Measurements from ENCODE around the gene LRRC19. TPM values are rescaled to one million over a fixed set of nuclear protein-coding genes. Genes with fewer than 3 reads are reported as not detected.

The LRRC19 gene
- total RNA-seq, 1 donor from 2014 or later = 0.55 TPM

DNA sequence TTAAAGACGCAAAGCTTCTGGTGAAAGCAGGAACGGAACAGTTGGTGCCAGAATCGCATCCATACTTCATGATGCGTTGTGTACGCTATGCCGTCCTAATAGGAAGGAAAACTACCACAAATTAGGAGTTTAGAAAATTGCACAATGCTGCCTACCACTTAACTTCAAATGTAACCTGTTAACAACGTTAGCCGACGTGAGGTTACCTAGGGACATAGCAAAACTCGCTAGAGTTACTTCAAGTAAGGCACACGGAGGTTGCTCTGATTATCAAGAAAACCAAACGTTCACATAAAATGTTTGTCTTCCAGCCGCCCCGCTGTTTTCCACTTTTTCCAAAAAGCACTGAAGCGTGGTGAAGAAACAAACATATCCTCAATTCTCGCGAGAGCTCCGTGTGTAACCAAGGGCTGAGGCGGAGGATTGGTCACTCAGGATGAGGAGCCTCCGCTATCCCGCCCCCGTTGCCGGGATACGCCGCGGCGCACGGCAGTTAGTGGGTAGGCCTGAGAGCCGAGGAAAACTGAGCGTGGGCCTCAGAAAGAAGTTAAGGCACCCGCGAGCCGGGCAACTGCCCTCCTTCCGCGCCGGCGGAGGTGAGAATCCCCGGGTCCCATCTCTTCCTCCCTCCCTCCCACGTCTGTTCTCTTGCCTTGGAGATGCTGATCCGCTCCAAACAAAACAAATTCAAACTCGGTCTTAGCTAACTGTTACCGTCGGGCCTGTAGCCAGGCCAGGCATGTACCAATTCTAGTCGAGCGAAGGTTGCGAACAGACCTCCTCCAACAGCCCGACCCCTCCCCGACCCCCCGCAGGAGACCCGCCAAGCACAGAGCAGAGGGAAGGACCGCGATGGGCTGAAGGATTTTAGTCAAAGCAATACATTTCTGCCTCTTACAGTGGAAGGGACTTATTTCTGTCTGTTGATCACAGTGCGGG, 49.3 kb downstream of the LRRC19 start, which contains the start of gene IFT74:
IFT74 (plus strand) TSS at position 492 of the 939 bp plus-strand sequence. CDS start 5,556 bp downstream, outside the sequence.
- DNase-seq (ENCODE audit: low spot score) (peak; percentile 97), ATAC-seq (peak; percentile 100)

DNA sequence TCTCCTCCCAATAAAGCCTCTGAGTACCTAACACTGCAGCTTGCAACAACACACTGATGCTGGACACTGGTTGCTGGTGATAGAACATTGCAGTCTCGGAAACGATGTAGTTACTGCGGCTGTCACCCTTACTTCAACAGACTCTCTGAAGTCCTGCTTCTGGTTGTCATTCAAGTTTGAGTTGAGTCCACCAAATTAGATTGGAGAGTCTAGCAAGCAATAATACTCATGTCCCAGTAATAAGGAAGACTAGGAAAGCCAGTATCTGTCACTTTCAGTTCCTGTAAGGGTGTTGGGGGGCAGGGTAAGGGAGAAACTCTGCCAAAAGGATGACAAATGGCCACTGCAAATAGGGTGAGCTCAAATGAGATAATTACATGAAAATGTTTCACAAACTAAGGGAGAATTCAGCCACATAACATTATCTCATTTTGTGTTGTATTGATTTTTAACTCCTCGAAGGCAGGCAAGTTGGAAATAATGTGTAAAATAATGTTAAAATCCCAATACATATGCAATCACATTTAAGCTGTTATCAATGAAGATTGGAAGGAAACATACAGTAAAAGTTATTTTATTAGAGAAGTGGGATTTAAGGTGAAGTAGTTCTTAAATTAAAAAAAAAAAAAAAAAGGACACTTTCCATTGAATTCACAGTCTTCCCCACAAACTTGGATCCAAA, 50.1 kb downstream of the LRRC19 start:
- ATAC-seq (peak; percentile 13), DNase-seq (ENCODE audit: low spot score) (no peak)

DNA sequence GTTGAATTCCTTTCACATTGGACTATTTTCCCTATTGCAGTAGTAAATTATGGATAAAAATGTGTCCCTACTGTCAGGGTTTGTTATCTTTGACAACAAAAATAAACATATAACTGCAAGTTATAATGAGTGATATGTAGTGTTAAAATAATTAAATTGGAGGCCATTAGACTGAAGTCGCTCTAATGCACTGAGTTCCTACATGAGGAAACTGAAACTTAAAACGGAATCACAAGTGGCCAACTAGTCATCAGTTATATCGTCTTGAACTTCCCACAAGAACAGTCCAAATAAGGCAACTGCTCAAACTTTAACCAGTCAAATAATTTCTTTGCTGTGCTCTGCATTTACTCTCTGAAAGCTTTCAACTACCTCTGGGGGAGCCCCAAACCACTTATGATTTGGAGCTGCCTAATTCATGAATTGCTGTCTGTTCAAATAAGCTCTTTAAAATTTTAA, 51.4 kb downstream of the LRRC19 start:
- ATAC-seq (no peak), DNase-seq (ENCODE audit: low spot score) (no peak)

DNA sequence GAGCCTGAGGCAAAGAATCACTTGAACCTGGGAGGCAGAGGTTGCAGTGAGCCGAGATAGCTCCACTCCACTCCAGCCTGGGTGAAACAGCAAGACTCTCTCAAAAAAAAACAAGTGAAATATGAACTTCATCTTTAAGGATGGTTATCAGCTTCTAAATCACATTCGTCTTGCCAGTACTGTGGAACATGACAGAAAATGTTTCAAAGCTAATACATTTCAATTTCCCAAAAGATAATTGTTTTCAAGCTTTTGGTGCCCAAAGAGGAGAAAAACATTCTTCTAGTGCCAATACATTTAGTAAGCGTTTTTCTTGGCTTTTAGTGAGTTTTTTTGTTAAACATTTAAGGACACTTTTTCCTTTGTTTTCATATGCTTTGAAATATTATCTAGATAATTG, 53.7 kb downstream of the LRRC19 start:
- ATAC-seq (no peak), DNase-seq (ENCODE audit: low spot score) (no peak)

DNA sequence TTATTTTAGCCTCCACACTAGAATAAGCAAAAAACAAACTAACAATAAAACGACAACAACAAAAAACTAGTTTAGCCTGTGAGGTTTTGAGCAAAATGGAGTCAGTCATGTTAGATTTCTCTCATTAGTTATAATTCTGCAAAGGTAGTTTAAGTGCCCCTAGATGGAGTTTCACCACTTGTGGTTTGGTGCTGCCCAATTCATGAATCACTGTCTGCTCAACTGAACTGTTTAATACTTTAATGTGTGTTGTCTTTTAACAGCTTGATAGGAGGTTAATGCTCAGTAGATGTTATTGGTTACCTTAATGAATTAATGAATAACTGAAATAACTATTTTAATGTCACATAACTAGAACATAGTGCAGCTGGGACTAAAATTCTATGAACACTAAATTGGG, 55.0 kb downstream of the LRRC19 start:
- ATAC-seq = no peak

DNA sequence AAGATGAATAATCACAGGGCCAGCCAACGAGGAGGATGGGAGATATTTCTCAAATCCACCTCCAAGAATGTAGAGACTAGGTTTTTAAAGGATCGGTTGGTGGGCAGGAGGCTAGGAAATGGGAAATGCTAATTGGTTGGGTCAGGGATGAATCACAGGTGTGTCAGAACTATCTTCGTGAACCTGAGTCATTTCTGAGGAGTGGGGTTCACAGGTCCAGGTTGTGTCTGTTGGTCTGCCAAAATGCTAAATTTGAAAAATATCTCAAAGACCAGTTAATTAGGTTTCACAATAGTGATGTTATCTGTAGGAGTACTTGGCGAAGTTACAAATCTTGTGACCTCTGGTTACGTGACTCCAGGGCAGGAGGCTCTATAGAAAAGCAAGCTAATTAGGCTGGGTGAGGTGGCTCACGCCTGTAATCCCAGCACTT, 55.8 kb downstream of the LRRC19 start:
- no peak for ATAC-seq

More for the DNA sequence above, 55.0 kb downstream of the LRRC19 start:
- no peak for DNase-seq (ENCODE audit: low spot score)

DNA sequence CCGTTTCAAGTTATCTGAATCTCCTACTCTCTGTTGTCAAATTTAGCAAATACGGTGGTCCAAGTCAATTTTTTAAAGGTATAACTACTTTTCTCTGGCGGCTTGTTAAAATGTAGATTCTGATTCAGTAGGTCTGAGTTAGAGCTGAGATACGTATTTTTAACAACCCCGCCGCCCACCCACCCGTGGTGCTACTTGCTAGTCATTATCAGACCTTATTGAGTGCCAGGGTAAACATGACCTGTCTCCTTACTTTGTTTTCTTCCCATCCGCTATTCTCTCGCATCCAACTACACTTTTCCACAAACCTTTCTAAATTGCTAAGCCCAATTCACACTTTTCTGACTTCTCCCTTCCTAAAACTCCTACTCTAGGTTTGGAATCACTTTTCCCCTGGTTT, 57.7 kb downstream of the LRRC19 start:
- no peak for DNase-seq (ENCODE audit: low spot score)
- no peak for ATAC-seq

More for the DNA sequence above, 55.8 kb downstream of the LRRC19 start:
- no peak for DNase-seq (ENCODE audit: low spot score)

DNA sequence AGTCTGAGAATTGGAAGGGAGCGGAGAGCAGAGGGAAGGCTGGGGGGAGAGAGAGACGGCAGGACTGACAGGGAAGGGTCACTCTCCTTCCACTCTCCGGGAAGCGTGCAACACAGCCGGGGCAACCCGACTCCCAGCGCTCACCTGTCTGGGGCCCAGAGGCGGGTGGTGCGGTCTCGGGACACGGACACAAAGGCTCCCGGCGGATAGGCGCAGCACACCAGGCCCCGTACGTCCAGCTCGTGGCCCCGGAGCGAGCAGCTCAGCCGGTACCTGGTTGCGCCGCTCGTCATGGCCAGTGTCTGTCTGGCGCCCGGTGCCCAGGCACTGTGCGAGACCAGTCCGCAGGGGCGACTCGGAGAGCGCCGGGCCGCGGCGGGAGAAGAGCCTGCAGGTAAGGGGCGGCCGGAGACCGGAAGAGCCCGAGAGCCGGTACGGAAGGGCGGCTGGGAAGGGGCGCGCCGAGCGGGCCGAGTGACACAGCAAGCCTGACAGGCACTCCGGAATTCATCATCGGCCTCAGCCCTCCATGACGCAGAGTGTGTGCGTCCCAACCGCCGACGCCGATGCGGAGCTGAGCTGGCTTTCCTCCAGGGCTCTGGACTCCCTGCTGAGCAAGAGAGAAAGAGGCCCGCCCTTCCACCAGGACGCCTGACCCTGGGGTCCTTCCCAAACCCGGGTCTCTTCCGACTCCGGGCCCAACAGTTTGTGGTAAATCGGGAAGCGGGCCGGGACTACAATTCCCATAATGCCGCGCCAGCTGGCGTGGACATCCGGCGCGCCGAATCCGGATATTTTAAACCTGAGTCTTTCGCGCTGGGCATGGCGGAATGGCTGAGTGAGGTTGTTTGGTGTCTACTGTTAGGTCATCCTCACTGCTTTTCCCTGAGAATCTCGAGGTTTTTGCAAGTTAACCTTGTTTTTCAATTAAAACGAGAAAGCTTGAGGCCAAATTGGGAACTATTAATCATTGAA, 58.4 kb downstream of the LRRC19 start, which contains the start of gene PLAA:
PLAA (minus strand) TSS at position 490 of the 975 bp plus-strand sequence; CDS start at position 293, 197 bp downstream.
- peak; percentile 92 for DNase-seq (ENCODE audit: low spot score)
- ATAC-seq = peak; percentile 98

DNA sequence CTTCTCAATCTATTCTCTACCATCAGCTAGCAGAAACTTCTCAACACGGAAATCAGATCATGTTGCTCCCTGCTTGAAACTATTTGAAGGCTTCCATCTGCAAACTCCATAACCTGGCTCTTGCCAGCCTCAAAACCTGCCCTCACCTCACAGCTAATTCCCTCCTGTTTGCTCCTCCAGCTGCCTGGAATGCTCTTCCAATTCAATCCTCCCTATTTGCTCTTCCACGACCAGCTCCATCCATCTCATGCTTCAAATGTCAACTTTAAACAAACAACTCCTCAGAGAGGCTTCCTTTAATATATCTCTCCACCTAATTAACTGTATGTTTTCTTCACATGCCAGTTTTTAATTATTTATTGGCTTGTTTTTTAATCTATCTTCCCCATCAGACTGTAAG, 59.9 kb downstream of the LRRC19 start:
- ATAC-seq (no peak), DNase-seq (ENCODE audit: low spot score) (no peak)

Other genes with a start within 250 kb of the LRRC19 start
- gene CAAP1, start 112.9 kb downstream of the LRRC19 start, total RNA-seq = 10.5 TPM
- gene PLAA, start 58.4 kb downstream of the LRRC19 start, total RNA-seq = 12.5 TPM
- 5.2 TPM for gene IFT74, start 49.3 kb downstream of the LRRC19 start, total RNA-seq
- 4.4 TPM for gene TEK, start 103.6 kb upstream of the LRRC19 start, total RNA-seq